CD4-positive, alpha-beta T cell treated with Interleukin-6 at 100 ng/mL for 8 hours (primary cell): ENCODE measurements around the gene TPCN2.
A peak's percentile ranks its signal among the peaks of the same experiment; 100 is the strongest.
"Not testable (repeated sequence)": the region's sequence is repeated elsewhere in the genome, so short reads cannot be mapped to it uniquely, and the experiment has no call there.

Source experiments
- DNase-seq: peaks from one replicate; pipeline ENCODE4 v3.0.0-alpha.2; 2020; ENCODE audit warnings: mixed read lengths, low spot score

The TPCN2 gene

DNA sequence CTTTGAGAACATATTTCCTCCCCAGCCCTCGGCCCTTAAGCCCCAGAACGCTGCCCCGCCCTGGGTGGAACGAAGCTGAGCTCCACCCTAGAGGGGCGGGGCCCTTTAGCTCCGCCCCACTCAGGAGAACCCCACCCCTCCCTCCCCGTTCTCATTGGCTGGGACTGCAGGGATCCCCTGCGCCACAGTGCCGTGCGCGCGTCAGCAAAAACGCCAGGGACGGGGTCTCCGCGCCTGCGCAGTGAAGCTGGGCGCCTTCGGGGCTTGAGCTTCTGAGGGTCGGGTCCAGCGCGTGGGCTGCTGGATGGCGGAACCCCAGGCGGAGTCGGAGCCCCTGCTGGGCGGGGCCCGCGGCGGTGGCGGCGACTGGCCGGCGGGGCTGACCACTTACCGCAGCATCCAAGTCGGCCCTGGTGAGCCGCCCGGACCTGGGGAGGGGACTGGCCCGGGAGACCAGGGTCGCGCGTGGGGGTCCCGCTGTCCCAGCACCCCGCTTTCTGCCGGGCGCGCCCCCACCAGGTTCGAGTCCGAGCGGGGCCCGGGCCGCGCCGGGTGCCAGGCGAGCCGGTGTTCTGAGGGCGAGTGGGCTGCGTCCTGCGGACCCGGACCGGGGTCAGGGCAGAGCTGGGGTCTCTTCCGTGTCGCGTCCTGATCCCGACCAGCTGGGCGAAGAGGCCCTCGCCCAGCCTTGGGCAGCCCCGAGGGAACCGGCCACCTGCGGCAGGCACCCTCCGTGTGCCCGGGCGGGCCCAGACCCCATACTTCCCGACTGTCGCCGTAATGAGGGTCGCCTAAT lies at the start of gene TPCN2:
TSS of gene TPCN2 (plus strand) at position 239 of the 796 bp plus-strand sequence. CDS start at position 305, 66 bp downstream.
- peak; percentile 96 for DNase-seq

DNA sequence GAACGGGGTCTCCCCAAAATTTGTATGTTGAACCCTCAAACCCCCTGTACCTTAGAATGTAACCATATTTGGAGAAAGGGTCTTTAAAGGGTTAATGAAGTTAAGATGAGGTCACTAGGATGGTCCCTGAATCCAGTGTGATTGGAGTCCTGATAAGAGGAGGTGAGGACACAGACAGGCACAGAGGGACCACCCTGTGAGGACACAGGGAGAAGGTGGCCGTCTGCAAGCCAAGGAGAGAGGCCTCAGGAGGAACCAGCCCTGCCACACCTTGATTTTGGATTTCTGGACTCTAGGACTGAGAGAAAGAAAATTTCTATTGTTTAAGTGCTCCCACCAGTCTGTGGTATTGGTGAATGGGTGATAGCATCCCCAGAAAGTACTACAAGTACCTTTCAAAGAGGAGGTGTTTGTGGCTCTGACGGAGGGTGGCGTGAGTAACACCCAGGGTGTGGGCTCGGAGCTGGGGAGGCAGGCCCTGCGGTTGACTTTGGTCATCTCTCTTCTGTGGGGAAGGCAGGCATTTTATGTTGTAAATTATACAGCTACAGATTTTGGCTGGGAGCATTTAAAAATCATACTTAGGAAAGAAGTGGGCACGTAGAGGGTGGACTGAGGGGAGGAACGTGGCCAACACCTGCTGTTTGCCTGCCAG lies 49.5 kb upstream of the TPCN2 start:
- no peak for DNase-seq

DNA sequence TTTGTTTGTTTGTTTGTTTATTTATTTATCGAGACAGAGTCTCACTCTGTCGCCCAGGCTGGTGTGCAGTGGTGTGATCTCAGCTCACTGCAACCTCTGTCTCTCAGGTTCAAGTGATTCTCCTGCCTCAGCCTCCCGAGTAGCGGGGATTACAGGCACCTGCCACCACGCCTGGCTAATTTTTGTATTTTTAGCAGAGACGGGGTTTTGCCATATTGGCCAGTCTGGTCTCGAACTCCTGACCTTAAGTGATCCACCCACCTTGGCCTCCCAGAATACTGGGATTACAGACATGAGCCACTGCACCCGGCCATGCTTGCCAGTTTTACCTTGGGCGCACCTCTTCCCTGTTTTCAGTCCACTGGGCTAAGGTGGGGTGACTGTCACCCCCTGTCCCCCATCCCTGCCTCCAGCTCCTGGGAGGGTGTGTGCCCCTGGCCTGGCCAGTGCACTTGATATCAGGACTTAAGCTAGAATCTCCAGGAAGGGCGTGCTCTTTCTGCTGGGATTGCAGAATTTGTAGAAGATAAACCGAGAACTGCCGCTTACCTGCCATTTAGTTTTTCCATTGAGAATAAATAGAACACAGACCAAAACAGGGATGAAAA lies 48.9 kb upstream of the TPCN2 start:
- DNase-seq, result not testable (repeated sequence)

DNA sequence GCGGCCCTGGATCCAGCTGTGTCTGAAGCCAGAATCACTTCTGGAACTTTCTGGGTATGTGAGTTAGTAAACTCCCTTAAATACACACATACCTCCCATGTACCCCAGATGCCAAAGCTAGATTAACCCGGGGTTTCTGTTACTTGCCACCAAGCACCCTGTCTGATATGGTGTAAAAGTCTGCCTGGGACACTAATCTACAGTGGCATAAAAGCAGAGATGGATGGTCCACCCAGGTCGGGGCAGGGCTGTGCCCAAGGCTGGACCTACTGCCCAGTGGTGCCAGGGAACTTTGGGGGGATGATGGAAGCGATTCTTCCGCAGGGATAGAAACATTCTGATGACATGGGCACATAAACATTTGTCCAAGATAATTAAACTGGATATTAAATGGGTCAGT lies 48.3 kb upstream of the TPCN2 start:
- DNase-seq, result no peak

DNA sequence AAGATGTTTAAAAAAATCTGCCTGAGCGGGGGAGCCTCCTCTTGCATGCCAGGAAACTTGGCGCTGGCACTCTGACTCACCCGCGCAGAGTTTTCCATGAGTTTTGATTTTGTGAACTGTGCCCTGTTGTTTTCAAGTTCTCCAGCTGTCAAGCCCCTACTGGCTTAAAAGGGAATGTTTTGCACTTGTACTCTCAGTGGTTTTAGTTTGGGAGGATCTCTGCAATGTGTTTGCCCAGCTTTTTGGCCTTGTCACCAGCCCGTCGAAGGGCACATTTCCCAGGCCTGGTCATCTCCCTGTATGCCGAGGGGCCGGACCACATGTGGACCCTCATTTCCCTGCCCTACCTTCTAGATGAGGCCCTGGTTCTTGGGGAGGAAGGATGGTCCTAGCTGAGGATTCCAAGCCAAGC lies 47.9 kb upstream of the TPCN2 start:
- no peak for DNase-seq

DNA sequence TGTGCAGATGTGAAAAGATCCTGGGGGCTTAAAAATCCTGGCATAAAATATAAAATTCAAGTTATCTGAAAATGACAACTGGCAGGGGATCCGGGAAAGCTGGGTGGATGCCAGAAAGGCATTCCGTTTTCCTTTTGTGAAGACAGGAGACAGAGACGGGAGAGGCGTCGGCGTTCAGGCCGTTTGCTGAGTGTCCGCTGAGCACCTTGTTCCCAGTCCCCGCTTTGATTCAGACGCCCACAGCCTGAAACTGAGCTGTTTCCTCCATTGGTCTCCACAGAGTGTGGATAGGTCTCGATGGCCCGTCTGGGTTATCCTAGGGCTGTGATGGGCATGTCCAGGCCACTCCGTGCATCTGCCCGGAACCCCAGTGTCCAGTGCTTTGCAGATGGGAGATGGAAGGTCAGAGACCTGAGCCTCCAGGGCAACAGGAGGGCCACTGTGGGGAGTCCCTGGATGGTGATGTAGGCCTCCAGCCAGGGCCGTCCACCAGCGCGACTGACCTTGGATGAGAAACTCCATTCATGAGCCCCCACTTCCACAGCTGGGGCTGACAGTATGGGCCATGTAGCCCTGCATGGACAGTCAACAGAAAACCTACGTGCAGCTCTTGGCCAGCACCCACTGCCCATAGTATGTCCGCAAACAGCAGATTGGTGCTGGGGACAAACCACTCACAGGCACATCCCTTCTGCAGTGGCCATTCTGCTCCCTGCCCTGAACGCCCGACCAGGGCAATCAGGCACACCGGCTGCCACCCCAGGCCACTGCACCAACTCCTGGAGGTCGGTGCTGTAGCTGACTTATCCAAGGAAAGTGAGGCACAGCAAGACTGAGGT lies 47.3 kb upstream of the TPCN2 start:
- no peak for DNase-seq

DNA sequence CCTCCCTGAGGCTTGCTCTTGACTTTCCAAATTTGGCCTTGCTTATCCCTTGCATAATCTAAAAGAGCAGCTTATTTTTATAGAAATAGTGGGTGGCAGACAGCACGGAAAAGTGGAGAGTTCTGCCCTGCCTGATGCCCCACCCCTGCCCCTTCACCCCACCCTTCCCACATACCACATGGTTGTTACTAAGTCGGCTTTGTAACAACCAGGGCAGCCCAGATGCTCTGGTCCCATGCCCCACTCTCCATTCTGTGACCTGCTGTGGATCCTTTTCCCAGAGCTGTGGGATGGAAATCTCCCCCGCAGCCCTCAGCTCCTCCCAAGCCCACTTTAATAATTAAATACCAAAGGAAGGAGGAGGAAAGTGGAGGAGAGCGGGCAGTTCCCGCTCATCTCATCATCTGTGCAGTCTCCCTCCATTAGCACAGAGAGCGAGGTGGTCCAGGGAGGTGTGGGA lies 46.6 kb upstream of the TPCN2 start:
- DNase-seq, result no peak

DNA sequence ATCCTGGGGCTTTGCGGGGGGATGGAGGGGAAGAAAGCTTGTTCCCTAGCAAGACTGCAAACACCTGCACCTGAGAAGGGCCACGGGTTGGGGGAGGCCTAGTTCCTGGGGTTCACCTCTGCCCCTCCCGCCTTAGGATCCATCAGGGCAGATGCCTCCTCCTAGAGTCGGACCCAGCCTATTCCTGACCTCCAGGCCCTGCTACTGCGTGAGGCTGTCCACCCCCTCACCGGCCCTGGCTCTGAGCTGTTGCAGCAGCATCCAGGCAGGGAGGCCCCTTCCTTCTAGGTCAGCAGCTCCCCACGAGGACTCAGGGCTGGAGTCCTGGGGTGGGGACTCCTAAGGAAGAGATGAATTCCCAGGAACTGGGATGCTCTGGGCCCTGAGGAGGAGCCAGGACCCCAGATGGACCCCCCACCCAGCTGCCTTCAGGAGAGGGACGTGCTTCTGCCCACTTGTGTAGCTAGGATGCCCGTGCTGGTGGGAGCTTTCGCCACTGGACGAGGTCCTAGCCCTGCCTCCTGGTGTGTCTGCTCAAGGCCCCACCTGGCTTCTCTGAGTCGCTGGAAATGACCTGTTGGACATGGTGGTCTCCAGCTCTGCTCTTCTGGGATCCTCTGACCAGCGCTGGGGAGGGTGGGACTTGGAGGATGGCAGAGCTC lies 46.0 kb upstream of the TPCN2 start:
- DNase-seq, result no peak

DNA sequence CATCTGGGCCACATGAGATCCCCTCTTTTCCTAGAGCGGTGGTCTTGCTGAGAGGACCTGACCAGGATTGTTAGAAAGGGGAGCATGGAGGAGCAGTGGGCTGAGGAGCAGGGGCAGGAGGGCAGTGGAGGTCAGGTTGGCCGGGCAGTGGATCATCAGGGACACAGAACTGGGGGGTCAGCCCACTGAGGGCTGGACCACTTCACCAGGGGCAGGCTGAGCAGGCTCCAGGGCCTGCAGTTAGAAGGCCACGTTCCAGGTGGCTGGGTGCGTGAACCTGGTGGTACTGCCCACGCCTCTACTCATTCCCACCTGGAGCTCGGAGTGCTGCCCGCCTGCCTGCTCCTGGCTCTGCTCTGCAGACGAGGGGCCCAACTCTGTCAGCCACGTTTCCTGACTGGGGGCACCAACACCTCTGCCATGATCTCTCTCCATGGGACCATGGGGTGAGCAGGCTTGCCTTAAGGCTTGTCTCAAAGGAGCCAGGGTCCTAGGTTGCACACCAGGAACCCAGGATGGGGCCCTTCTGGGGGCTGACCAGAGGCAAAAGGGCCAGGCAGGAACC lies 45.3 kb upstream of the TPCN2 start:
- DNase-seq, result no peak

DNA sequence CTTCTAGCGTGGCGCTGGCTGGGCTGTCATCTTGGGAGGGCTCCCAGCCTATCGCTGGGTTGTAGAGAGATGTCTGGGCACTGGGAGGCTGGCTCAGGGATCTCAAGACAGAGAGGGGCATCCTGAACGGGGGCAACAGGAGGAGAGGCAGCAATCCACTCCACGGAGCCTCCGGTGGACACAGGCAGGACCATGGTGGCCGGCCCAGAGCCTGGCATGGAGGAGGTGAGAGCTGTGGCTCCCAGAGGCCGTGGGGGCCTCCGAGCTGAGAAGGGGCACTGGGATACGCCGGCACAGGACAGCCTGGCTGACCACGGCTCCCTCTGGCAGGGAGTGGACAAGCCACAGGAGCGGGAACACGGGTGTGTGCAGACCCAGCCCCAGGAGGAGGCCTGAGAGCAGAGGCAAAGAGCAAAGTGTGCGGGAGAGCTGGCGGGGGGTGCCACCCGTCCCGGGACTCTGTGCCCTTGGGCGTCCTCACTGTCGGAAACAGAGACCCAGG lies 44.8 kb upstream of the TPCN2 start:
- no peak for DNase-seq

DNA sequence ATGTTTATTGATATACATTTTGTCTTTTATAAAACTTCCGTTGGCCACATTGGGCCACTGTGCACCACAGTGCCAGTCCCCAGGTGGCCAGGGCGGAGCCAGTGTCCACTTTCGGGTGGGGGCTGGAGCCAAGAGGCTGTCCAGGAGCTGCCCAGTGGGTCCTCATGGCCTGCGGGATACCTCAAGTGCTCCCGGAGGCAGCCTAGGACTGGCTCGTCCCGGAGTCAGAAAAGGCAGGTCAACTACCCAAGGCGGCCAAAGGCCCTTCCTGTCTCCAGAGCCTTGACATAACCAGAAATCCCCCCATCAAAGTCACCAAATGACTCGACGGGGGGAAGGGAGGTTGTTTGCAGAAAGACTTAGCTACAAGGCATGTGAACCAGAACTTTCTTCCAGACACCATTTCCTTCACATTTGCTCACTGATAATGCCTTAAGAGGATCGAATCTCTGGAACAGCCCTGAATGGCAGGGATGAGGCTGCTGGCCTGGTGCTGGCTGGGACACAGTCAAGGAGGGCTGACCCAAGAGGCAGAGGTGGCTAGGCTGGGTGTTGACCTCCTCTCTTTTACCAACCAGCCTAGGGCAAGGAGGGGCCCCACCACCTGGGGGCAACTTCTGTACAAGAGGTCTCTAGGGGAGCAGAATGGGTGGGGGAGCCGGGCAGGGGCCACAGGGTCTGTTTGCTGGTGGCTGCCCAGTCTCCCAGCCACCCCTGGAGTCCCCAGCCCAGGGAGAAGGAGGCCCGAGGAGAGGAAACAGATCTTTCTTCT lies 44.1 kb upstream of the TPCN2 start:
- DNase-seq, result no peak

DNA sequence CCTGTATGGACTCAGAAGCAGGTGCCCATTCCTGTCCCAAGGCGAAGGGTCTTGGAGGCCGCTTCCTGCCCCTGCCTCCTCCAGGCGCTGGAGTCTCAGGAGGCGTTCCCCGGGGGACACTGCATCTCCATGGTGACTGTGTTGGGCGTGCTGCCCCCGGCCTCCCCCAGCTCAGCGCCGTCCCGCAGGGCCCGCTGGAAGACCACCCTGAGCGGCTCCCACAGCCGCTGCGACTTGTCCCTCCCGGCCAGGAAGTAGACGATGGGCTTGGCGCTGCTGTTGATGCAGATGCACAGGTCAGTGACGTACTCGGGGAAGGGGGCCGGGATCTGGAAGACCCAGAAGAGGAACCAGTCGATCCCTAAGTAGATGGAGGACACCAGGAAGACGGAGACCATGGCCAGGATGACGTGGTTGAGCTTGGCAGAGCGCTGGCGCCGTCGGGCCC lies 43.5 kb upstream of the TPCN2 start:
- no peak for DNase-seq

DNA sequence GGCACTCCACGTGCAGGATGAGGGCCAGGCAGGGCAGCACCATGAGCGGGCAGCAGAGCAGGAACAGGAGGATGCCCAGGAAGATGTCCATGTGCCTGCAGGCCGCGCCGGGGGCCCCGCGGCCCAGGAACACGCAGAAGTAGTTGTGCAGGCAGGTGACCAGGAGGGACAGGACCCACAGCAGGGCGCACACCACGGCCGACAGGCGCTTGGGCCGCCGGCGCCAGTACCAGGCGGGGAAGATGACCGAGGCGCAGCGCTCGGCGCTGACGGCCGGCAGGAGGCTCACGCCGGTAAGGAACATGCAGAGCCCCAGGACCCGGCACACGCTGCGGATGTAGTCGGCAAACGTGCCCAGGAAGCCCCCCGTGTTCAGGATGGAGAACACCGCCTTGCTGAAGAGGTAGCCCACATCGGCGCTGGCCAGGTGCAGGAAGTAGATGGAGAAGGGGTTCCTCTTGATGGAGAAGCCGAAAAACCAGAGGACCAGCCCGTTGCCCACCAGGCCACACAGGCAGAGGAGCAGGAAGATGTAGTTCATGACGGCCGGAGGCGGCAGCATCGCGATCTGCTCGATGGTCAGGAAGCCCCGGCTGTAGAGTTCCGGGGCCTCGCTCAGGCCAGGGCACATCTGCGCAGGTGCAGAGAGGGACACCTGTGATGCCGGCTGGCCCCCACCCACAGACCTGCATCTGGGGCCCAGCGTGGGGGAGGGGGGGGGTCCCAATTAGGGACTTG lies 42.9 kb upstream of the TPCN2 start:
- DNase-seq, result no peak

DNA sequence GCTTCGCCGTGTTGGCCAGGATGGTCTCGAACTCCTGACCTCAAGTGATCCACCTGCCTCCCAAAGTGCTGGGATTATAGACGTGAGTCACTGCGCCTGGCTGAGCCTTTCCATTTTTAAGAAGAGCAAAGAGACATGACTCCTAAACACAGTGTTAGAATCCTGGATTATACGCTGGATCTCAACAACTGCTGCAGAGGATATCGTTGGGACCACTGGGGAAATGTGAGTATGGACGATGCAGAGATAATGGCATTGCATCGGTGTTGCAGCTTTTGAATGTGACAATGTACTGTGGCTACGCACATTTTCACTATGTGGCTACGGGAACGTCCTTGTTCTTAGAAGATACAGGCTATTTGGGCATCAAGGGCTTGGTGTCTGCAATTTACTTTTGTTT lies 41.9 kb upstream of the TPCN2 start:
- no peak for DNase-seq

DNA sequence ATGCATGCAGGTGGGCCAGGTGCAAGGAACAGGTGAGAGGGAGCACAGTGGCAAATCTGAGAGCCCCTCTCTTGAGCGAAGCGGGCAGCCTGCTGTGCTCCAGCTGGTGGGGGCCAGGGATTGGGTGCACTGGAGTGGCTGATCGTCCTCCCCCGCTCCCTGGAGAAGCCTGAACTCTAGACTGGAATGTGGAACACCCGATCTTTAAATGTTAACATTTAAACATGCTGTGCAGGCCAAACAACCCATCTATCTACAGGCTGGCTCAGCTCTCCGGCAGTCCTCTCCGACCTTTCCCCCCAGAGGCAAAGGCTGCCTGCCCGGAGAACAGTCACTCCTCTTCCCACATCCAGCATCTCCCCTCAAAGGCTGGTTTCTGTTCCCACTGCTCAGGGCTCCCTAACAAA lies 40.8 kb upstream of the TPCN2 start:
- no peak for DNase-seq

DNA sequence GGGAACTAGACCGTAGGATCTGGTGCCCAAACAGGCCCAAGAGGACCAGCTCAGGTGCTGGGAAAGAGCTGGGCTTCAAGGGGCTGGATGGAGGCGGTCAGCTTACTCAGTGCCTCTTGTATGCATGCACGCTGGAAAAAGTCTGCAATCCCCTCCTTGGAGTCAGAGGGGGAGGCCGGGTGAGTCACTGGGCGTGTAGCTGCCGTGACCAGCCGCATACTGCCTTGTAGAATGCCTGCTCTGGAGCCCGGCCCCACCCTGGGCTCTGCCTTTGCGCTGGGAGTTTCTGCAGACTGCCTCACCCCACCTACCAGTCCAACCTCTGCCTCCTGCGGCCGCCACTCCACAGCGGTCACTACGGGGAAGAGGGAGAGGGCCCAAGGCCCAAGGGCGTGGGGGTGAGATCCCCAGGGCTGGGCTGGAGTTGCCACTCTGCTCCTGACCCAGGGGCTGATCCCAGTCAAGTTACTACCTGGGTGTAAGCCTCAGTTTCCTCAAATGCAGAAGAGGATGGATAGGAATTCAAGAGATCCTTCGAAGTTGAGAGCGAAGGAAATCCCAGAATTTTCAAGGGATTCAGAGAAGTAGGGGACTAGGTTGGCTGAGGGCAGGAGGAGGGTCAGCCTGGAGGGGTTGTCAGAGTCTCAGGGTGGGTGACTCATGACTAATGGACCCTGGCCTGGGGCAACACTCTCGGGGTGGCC lies 39.8 kb upstream of the TPCN2 start:
- no peak for DNase-seq

DNA sequence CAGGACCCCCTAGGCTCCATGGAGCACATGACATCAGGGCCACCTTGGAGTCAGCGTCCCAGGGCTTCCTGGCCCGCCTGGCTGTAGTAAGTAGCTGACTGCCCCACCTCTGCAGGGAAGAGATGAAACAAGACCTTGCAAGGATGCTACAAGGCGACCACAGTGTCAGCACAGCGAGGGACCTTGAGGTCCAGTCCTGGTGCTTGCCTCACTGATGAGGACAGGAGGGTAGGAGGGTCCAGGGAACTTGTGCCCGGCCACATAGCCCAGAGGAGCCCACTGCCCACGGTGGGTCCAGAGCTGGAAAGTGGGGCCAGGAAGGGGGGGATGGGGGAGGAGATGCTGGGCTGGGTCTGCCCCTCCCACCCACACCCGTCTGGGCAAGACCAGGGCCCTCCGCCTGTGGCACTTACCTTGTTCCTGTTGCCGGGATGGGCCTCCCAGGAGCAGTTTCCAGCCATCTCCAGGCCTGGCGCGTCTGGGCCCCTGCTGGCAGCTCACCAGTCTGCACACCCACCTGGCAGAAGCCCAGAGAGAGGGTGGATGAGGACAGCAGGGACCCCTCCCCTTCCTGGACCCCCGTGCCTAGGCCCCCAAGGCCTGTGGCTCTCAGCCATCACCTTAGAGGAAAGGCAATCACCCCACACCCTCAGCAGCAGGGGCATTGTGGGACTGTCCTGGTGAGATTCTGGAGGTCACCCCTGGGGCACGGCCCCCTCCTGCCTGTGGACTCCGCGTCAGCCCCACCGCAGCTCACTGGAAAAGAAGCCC lies 39.1 kb upstream of the TPCN2 start:
- no peak for DNase-seq

DNA sequence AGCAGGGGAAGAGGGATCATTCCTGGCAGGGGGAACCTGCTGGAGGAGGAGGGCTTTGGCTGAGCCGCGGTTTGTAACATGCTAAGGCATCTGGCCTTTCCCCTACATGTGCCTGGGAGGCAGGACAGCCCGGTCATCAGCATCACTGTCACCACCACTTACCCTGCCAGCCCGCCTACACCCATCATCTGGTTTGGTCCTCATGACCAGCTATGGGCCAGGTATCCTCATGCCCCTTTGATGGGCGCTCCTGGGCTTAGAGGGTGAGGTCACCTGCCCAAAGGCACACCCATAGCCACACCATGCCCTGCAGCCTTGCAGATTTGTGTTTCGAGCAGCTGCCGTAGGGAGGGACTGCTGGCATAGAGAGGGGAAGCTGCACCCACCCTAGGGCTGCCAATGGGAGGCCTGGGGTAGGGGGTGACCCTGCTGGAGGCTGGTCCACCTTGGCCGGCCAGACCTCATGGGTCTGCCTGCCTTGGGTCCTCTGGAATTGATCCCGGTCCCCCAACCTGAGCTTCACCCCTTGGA lies 38.3 kb upstream of the TPCN2 start:
- no peak for DNase-seq
